Liver (tissue), 9 donors: ENCODE measurements around the gene FAAP24. TPM values are rescaled to one million over a fixed set of nuclear protein-coding genes. Genes with fewer than 3 reads are reported as not detected.

ENCODE experiments used
- DNase-seq: peaks from one replicate; pipeline ENCODE4 v3.0.0-alpha.2; 2017; ENCODE audit warnings: low spot score
- H3K27ac ChIP-seq, 2 donors: one replicate each; pipeline ENCODE4 v1.7.0; 2013; ENCODE audit warnings: inconsistent platforms in 2 of 2, low read length in 2 of 2, control low read depth in 1 of 2, low read depth in 1 of 2, mild to moderate bottlenecking in 1 of 2
- H3K27me3 ChIP-seq, 4 donors: one replicate each; pipeline versions ENCODE4 v1.6.1 to v1.7.0; 2013; ENCODE audit warnings: low read length in 3 of 4, inconsistent platforms in 1 of 4, mild to moderate bottlenecking in 1 of 4, moderate library complexity in 1 of 4; ENCODE audit not compliant: control insufficient read depth in 4 of 4, insufficient read depth in 4 of 4
- H3K36me3 ChIP-seq, 4 donors: one replicate each; pipeline versions ENCODE4 v1.6.1 to v1.7.0; 2013; ENCODE audit warnings: low read length in 3 of 4, mild to moderate bottlenecking in 3 of 4, low read depth in 1 of 4, moderate library complexity in 1 of 4; ENCODE audit not compliant: control insufficient read depth in 4 of 4, insufficient read depth in 3 of 4
- H3K4me1 ChIP-seq, 4 donors: one replicate each; pipeline versions ENCODE4 v1.6.1 to v1.7.0; 2013; ENCODE audit warnings: low read length in 3 of 4, mild to moderate bottlenecking in 3 of 4, moderate library complexity in 1 of 4; ENCODE audit not compliant: control insufficient read depth in 4 of 4, insufficient read depth in 4 of 4
- H3K4me3 ChIP-seq, 3 donors: one replicate each; pipeline versions ENCODE4 v1.6.1 to v1.7.0; 2013; ENCODE audit warnings: low read length in 3 of 3, control low read depth in 1 of 3, low read depth in 1 of 3, mild to moderate bottlenecking in 1 of 3
- H3K9ac ChIP-seq, 2 donors: one replicate each; pipeline ENCODE4 v1.7.0; 2013; ENCODE audit warnings: low read length in 2 of 2, mild to moderate bottlenecking in 2 of 2, moderate library complexity in 2 of 2, control low read depth in 1 of 2, low read depth in 1 of 2
- H3K9me3 ChIP-seq, 4 donors: one replicate each; pipeline versions ENCODE4 v1.6.1 to v1.7.0; 2013; ENCODE audit warnings: low read length in 3 of 4; ENCODE audit not compliant: control insufficient read depth in 4 of 4
- ATF3 ChIP-seq: IDR thresholded peaks from 2 replicates; pipeline ENCODE4 v1.6.1; 2016; ENCODE audit warnings: antibody characterized with exemption
- CTCF ChIP-seq: fragments of 150-350 bp; IDR thresholded peaks from 2 replicates; pipeline ENCODE4 v1.5.1; 2017; ENCODE audit warnings: improper control_type of control experiment, low read depth, low read length; ENCODE audit not compliant: missing input control
- EGR1 ChIP-seq, 2 donors: IDR thresholded peaks; 2 replicates each; pipeline ENCODE4 v1.6.1; 2016 to 2018; ENCODE audit warnings: antibody characterized with exemption in 2 of 2, low read depth in 2 of 2
- FOXA1 ChIP-seq: IDR thresholded peaks from 2 replicates; pipeline ENCODE4 v1.6.1; 2016; ENCODE audit warnings: antibody characterized with exemption
- FOXA2 ChIP-seq: IDR thresholded peaks from 2 replicates; pipeline ENCODE4 v1.6.1; 2016; ENCODE audit warnings: antibody characterized with exemption
- GABPA ChIP-seq, 2 donors: IDR thresholded peaks in 1 of 2; conservative IDR thresholded peaks in 1 of 2; 2 replicates each; pipeline ENCODE4 v1.6.1; 2016; ENCODE audit warnings: antibody characterized with exemption in 2 of 2, mild to moderate bottlenecking in 1 of 2, moderate library complexity in 1 of 2
- HNF4A ChIP-seq, 2 donors: conservative IDR thresholded peaks; 2 replicates each; pipeline ENCODE4 v1.6.1; 2016; ENCODE audit warnings: antibody characterized with exemption in 2 of 2, mild to moderate bottlenecking in 2 of 2
- HNF4G ChIP-seq: IDR thresholded peaks from 2 replicates; pipeline ENCODE4 v1.6.1; 2016; ENCODE audit warnings: antibody characterized with exemption
- JUND ChIP-seq, 2 donors: IDR thresholded peaks; 2 replicates each; pipeline ENCODE4 v1.6.1; 2016; ENCODE audit warnings: antibody characterized with exemption in 2 of 2
- MAX ChIP-seq: IDR thresholded peaks from 2 replicates; pipeline ENCODE4 v1.6.1; 2016; ENCODE audit warnings: antibody characterized with exemption
- NR2F2 ChIP-seq: IDR thresholded peaks from 2 replicates; pipeline ENCODE4 v1.6.1; 2016; ENCODE audit warnings: antibody characterized with exemption
- RAD21 ChIP-seq, 2 donors: IDR thresholded peaks; 2 replicates each; pipeline ENCODE4 v1.6.1; 2016; ENCODE audit warnings: antibody characterized with exemption in 2 of 2, mild to moderate bottlenecking in 2 of 2
- REST ChIP-seq: IDR thresholded peaks from 2 replicates; pipeline ENCODE4 v1.6.1; 2016; ENCODE audit warnings: antibody characterized with exemption, mild to moderate bottlenecking
- RXRA ChIP-seq, 2 donors: IDR thresholded peaks; 2 replicates each; pipeline ENCODE4 v1.6.1; 2017 to 2018; ENCODE audit warnings: antibody characterized with exemption in 2 of 2, mild to moderate bottlenecking in 1 of 2
- SP1 ChIP-seq: IDR thresholded peaks from 2 replicates; pipeline ENCODE4 v1.6.1; 2018; ENCODE audit warnings: antibody characterized with exemption, mild to moderate bottlenecking
- TAF1 ChIP-seq: conservative IDR thresholded peaks from 2 replicates; pipeline ENCODE4 v1.6.1; 2016; ENCODE audit warnings: antibody characterized with exemption, mild to moderate bottlenecking
- YY1 ChIP-seq: IDR thresholded peaks from 2 replicates; pipeline ENCODE4 v1.6.1; 2016; ENCODE audit warnings: antibody characterized with exemption, mild to moderate bottlenecking
- ZBTB33 ChIP-seq: IDR thresholded peaks from 2 replicates; pipeline ENCODE4 v1.6.1; 2016; ENCODE audit warnings: antibody characterized with exemption
- WGBS: extraction: QIAGEN DNeasy Blood & Tissue Kit; methylation state at CpG from one replicate; pipeline ENCODE4 v1.1.7; 2013; 5-methylcytosine and 5-hydroxymethylcytosine counted together
- polyA plus RNA-seq, 2 donors: library from polyadenylated mRNA; stranded (reverse) in 1 of 2; unstranded in 1 of 2; fragments of 200-250 nt in 1 of 2; fragments of >200 nt in 1 of 2; fragmentation: Nextera tagmentation in 1 of 2; extraction: Ambion mirVana in 1 of 2; gene quantifications; one replicate each; pipeline versions ENCODE4 v1.2.1 to v1.2.3, GENCODE V29; 2013 to 2015
- total RNA-seq, 2 donors: library from RNA; depleted of rRNA; stranded (reverse); fragments of >200 nt; gene quantifications; one replicate each; pipeline ENCODE4 v1.2.3, GENCODE V29; 2014
- donor health status: healthy.
- donor health status: healthy.
- donor health status: healthy.
- donor health status: healthy.
- donor health status: healthy.

The FAAP24 gene
- total and polyA plus RNA-seq, 4 donors, result 0.19 to 1.1 (median 0.27) TPM

- Histone ChIP-seq H3K9me3 (no peaks in the 10 kb centered on the region), H3K27ac (no peak overlapping the region), H3K9ac (no peak overlapping the region), H3K36me3 (peaks cover 3 to 16% (median 7%) of the 10 kb centered on the region in 4 donors), H3K4me3 (no peak overlapping the region), H3K4me1 (no peaks in the 10 kb centered on the region), H3K27me3 (no peaks in the 10 kb centered on the region)
- no peak for DNase-seq
- WGBS, result 79% methylated on average over 3 of the region's 3 CpGs
- no peak for TF ChIP-seq FOXA1
- TF ChIP-seq YY1, result no peak
- TF ChIP-seq SP1, result no peak
- TF ChIP-seq GABPA (IDR thresholded peaks at IDR 0.05 in 1 of 2, conservative IDR thresholded peaks at IDR 0.05 in 1 of 2), result no peak
- no peak for TF ChIP-seq EGR1 (IDR thresholded peaks at IDR 0.05; ENCODE audit: low read depth in 2 of 2)
- TF ChIP-seq CTCF, result no peak
- no peak for TF ChIP-seq NR2F2
- no peak for TF ChIP-seq HNF4G
- no peak for TF ChIP-seq MAX
- no peak for TF ChIP-seq ATF3
- no peak for TF ChIP-seq TAF1
- no peak for TF ChIP-seq JUND (IDR thresholded peaks at IDR 0.05)
- TF ChIP-seq HNF4A (conservative IDR thresholded peaks at IDR 0.05), result no peak
- TF ChIP-seq FOXA2, result no peak
- no peak for TF ChIP-seq REST
- no peak for TF ChIP-seq RXRA (IDR thresholded peaks at IDR 0.05)
- TF ChIP-seq RAD21 (IDR thresholded peaks at IDR 0.05), result no peak
- TF ChIP-seq ZBTB33, result no peak
Observed at GRCh38 chr19:32945260-32945659, 26.8 kb upstream of the FAAP24 start.
